Keratinocyte (primary cell): Measurements from ENCODE around the gene SPAG16.
"Not testable (repeated sequence)": the region's sequence is repeated elsewhere in the genome, so short reads cannot be mapped to it uniquely, and the experiment has no call there.

Source experiments
- CTCF ChIP-seq, 3 experiments: IDR thresholded peaks in 1 of 3; conservative IDR thresholded peaks in 1 of 3; optimal IDR thresholded peaks in 1 of 3; 2 replicates in 2 of 3; 3 replicates in 1 of 3; pipeline versions ENCODE3 to v1.5.1; 2011; ENCODE audit warnings: low read length in 3 of 3, mild to moderate bottlenecking in 3 of 3, moderate library complexity in 2 of 3, control low read depth in 1 of 3, inconsistent platforms in 1 of 3; ENCODE audit not compliant: insufficient read depth in 2 of 3; ENCODE audit errors: extremely low read depth in 1 of 3
- EZH2 ChIP-seq: IDR thresholded peaks from one replicate; pipeline ENCODE4 v1.6.1; 2012; ENCODE audit warnings: inconsistent platforms, mild to moderate bottlenecking, low read length, moderate library complexity

GRCh38 chr2:213998976-213999375 is 714.7 kb downstream of the SPAG16 start:
- TF ChIP-seq CTCF (optimal IDR thresholded peaks at IDR 0.05 in 1 of 3, IDR thresholded peaks at IDR 0.05 in 1 of 3, conservative IDR thresholded peaks at IDR 0.05 in 1 of 3; ENCODE audit: extremely low read depth in 1 of 3, insufficient read depth in 2 of 3, low read length in 3 of 3); EZH2: not testable (repeated sequence)
